ENCODE data around the gene GNB3.

GRCh38 chr12:6827982-6828780 lies 12.5 kb upstream of the GNB3 start, which contains the start of gene P3H3:
- TF ChIP-seq CTCF (IDR thresholded peaks at IDR 0.05) (no peak), ZNF671 (CRISPR knock-in tag; IDR thresholded peaks at IDR 0.05) (no peak), CREB1 (CRISPR knock-in tag; IDR thresholded peaks at IDR 0.05) (no peak), PRDM15 (CRISPR knock-in tag; IDR thresholded peaks at IDR 0.05) (no peak)
- TF ChIP-seq, protein P1, sequence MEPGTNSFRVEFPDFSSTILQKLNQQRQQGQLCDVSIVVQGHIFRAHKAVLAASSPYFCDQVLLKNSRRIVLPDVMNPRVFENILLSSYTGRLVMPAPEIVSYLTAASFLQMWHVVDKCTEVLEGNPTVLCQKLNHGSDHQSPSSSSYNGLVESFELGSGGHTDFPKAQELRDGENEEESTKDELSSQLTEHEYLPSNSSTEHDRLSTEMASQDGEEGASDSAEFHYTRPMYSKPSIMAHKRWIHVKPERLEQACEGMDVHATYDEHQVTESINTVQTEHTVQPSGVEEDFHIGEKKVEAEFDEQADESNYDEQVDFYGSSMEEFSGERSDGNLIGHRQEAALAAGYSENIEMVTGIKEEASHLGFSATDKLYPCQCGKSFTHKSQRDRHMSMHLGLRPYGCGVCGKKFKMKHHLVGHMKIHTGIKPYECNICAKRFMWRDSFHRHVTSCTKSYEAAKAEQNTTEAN (CRISPR knock-in tag; IDR thresholded peaks at IDR 0.05): no peak

Data from WTC11 (cell line).